Prostate gland (tissue), 2 donors: Measurements from ENCODE around the gene OS9. TPM values are rescaled to one million over a fixed set of nuclear protein-coding genes. Genes with fewer than 3 reads are reported as not detected.

Source experiments
- microRNA-seq: library from miRNA; unstranded; fragments of <30 nt; microRNA quantifications from one replicate; pipeline ENCODE4, GENCODE V29; 2016
- total RNA-seq, 2 donors: library from RNA; depleted of rRNA; stranded (reverse); fragments of >200 nt; gene quantifications; one replicate each; pipeline ENCODE4 v1.1.0, GENCODE V29; 2016

The OS9 gene
- total RNA-seq, 2 donors from 2014 or later = 210 to 321 TPM

Small RNA genes lying within 50 kb of the gene (microRNA-seq; reads per million reads assigned to microRNA genes)
- not detected for gene MIR6759

Other genes starting within 250 kb of the OS9 start
- gene INHBE, start 238.8 kb upstream of the OS9 start, total RNA-seq = not detected
- gene GLI1, start 234.3 kb upstream of the OS9 start, total RNA-seq = 10 to 100 TPM in 1 of 2 donors, 1 to 10 TPM in 1; 1.7 to 11.5 TPM
- gene ARHGAP9, start 214.3 kb upstream of the OS9 start, total RNA-seq = 10 to 100 TPM in 1 of 2 donors, 1 to 10 TPM in 1; 3.5 to 13.6 TPM
- gene MARS1, start 206.1 kb upstream of the OS9 start, total RNA-seq = 10 to 100 TPM; 67.2 to 90.0 TPM
- 10 to 100 TPM; 39.0 to 51.8 TPM for gene DDIT3, start 173.6 kb upstream of the OS9 start, total RNA-seq
- 10 to 100 TPM; 54.5 to 92.1 TPM for gene MBD6, start 171.3 kb upstream of the OS9 start, total RNA-seq
- gene DCTN2, start 146.9 kb upstream of the OS9 start, total RNA-seq = 100 to 1,000 TPM; 131 to 157 TPM
- 1 to 10 TPM in 1 of 2 donors, under 1 TPM in 1; 0.50 to 3.7 TPM for gene KIF5A, start 144.1 kb upstream of the OS9 start, total RNA-seq
- 10 to 100 TPM; 37.4 to 51.1 TPM for gene PIP4K2C, start 102.9 kb upstream of the OS9 start, total RNA-seq
- 10 to 100 TPM; 42.2 to 59.9 TPM for gene DTX3, start 89.3 kb upstream of the OS9 start, total RNA-seq
- gene ARHGEF25, start 82.7 kb upstream of the OS9 start, total RNA-seq = 10 to 100 TPM; 16.6 to 32.5 TPM
- 1 to 10 TPM; 2.2 to 6.7 TPM for gene B4GALNT1, start 60.9 kb upstream of the OS9 start, total RNA-seq
- 1 to 10 TPM in 1 of 2 donors, under 1 TPM in 1; 0.82 to 4.2 TPM for gene AGAP2, start 44.6 kb downstream of the OS9 start, total RNA-seq
- gene TSPAN31, start 50.9 kb downstream of the OS9 start, total RNA-seq = 100 to 1,000 TPM in 1 of 2 donors, 10 to 100 TPM in 1; 40.4 to 127 TPM
- 100 to 1,000 TPM in 1 of 2 donors, 10 to 100 TPM in 1; 97.5 to 103 TPM for gene CDK4, start 58.2 kb downstream of the OS9 start, total RNA-seq
- 10 to 100 TPM; 11.1 to 13.2 TPM for gene MARCHF9, start 61.0 kb downstream of the OS9 start, total RNA-seq
- under 1 TPM; 0.14 to 0.91 TPM for gene CYP27B1, start 72.9 kb downstream of the OS9 start, total RNA-seq
- gene METTL1, start 78.0 kb downstream of the OS9 start, total RNA-seq = 10 to 100 TPM in 1 of 2 donors, 1 to 10 TPM in 1; 4.9 to 14.3 TPM
- gene EEF1AKMT3, start 78.5 kb downstream of the OS9 start, total RNA-seq = 10 to 100 TPM; 12.1 to 12.6 TPM
- 10 to 100 TPM; 24.3 to 39.6 TPM for gene TSFM, start 88.7 kb downstream of the OS9 start, total RNA-seq
- 1 to 10 TPM; 3.1 to 3.5 TPM for gene AVIL, start 124.6 kb downstream of the OS9 start, total RNA-seq
- 100 to 1,000 TPM in 1 of 2 donors, 10 to 100 TPM in 1; 99.2 to 159 TPM for gene CTDSP2, start 152.6 kb downstream of the OS9 start, total RNA-seq
- gene ATP23, start 247.4 kb downstream of the OS9 start, total RNA-seq = 10 to 100 TPM in 1 of 2 donors, 1 to 10 TPM in 1; 8.0 to 15.0 TPM